ENCODE measurements around the gene DTX4.

Gene DTX4

GRCh38 chr11:59173080-59173963, 1.4 kb downstream of the DTX4 start:
- peak; percentile 46 for DNase-seq

DNA sequence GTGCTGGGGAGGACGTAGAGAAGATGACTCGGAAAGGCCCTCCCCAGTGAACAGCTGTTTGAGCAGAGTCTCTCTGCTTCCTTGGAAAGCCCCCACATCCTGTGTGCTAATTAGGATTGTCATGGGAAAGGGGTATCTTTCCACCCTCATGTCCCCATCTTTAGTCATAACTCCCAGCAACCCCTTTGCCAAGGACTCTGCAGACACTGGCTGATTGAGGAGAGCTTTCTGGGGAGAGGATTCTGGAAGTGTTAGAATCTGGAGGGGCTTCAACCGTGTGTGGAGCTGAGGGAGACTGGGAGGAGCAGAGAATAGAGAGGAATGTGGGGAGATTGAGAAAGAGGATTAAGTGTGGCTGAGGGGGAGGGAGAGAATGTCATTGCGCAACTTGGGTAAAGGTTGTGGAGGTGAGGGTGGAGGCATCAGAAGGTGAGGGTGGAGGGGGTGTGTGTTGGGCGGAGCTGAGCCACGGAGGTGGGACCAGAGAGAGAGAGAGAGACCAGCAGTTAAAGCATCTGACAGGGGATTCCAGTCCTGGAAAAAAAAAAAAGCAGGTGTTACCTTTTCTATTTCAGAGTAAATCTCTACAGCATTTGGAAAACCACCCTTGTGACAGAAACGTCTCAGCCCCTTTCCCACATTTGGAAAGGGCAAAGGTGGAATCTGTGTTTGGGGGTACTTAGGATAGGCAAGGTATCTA, 2.2 kb downstream of the DTX4 start:
- peak; percentile 46 for DNase-seq

DNA sequence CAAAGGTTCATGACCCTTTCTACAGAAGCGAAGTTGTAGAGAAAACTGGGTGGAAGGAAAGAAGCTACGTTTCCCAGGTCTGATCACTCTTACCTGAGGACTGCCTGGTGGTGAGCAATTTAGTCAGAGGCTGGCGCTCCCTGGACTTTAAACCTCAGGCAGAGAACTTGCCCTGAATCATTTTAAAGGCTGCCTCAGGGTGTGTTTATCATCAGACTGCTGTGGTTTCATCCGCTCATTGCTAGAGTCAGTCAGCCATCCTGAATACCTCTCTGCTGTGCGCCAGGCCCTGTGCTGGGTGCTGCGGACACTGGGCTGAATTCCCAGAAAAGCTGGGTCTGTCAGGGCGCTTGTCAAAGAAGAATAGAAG, 2.7 kb downstream of the DTX4 start:
- DNase-seq: peak; percentile 29

DNA sequence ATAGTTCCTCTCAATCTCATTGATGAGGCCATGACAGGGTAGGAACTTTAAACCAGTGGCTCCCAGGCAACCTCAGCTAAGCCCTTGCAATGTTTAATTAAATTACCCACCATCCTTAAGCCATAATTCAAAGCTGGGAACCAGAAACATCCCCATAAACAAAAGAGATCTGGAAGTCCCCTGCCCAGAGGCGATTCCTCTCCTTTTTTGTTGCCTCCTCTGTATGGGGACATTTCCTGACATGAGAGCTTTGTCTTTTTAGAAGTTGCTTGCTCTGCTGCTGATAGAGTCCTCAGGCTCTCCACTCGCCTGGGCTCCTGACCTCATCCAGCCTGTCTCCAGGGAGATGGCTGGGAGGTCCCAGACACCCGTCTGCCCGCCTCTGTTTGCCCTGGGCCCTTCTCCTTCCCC, 3.2 kb downstream of the DTX4 start:
- no peak for DNase-seq

GRCh38 chr11:59176330-59176729, 4.4 kb downstream of the DTX4 start:
- no peak for DNase-seq

DNA sequence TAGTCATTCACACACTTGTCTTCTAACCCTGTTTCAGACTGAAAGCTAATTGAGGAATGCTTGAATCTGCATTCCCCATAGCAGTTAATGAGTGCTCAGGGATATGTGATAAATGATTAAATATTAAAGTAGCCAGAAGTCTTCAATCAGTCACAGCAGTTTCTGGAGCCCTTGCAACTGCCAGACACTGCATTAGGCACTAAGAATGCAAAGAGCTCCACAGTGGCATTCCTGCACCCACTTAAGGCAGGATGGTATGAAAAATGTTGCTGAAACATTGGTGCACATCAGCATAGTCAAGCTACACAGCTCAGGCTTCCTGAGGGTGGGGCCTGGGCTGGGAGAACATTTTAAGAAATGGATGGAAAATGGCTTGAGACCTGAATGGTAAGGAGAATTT, 6.5 kb downstream of the DTX4 start:
- no peak for DNase-seq

- no peak for DNase-seq
Measured at GRCh38 chr11:59179121-59179520, 7.2 kb downstream of the DTX4 start.

DNA sequence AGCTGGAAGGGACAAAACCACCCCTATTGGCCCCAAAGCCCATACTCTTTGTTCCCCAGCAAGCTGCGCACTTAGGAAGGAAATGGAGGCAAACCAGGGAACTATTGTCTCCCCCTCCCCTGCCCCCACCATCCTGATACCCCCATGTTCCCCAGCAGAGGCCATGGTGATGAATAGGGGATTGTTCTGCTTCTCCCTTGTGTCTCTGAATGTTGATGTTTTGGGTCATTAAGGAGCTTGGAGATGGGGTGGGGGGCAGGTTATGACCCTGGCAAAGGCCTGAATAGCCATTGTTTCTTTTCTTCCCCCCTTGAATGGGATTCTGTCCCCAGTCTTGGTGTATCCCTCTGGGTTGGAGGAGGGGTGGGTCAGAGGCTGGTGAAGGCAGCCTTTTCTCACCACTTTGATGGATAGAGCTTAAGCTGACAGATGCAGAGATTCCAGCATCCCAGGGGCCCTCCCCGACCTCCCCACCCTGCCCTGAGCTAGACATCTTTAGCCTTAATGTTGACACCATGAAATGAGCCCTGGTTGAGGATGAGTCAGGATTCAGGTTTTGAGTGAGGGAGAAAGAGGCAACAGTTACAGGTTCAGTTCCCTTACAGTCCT, 8.3 kb downstream of the DTX4 start:
- no peak for DNase-seq

DNA sequence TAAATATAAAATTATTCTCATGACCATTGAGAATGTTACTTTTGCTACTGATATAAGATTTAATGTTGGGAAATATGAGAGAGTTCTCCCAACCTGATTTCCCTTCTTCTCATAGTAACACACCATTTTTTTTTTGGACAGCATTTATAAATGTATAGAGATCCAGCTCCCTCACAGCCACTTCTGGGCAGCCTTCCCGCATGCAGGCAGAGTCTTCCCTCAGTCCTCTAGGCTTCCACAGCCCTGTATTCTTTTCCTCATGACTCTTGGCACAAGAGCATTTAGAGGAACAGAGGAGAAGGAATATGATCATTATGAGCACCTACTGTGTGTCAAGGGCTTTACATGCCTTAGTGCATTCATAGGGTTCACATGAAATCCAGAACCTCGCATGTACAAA, 9.0 kb downstream of the DTX4 start:
- DNase-seq: no peak

DNA sequence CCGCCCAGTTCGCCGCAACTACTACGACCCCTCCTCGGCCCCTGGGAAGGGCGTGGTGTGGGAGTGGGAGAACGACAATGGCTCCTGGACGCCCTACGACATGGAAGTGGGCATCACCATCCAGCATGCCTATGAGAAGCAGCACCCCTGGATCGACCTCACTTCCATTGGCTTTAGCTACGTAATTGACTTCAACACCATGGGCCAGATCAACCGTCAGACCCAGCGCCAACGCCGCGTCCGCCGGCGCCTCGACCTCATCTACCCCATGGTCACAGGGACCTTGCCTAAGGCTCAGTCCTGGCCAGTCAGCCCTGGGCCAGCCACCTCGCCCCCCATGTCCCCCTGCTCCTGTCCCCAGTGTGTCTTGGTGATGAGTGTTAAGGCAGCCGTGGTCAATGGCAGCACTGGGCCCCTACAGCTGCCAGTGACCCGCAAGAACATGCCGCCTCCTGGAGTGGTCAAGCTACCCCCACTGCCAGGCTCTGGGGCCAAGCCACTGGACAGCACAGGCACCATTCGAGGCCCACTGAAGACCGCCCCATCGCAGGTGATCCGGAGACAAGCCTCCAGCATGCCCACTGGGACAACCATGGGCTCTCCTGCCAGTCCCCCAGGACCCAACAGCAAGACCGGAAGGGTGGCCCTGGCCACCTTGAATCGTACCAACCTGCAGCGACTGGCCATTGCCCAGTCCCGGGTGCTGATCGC, 10.0 kb downstream of the DTX4 start:
- DNase-seq: no peak

DNA sequence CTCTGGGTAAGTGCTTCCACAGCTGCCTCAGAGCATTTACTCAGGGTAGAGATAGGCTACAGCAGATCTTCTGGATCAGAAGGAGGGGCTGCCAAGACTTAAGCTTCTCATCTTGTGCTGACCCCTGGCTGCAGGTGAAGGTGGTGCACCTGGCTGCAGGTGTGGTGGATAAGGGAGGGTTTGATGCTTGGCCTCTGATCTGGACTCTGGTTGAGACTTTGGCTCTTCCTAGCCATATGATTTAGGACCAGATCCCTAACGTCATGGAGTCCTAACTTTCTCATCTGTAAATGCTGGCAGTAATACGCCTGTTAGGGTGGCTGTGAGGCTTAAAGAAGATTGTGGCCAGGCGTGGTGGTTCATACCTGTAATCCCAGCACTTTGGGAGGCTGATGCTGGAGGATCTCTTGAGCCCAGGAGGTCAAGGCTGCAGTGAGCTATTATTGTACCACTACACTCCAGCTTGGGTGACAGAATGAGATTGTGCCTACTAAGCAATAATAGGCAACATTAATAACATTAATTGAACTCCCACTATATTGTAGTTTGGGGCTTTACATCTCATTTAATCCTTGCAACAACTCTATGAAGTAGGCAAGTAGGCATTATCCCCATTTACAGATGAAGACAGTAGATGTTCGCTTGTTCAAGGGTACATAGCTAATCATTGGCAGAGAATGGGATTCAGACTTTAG, 10.7 kb downstream of the DTX4 start:
- DNase-seq: no peak

DNA sequence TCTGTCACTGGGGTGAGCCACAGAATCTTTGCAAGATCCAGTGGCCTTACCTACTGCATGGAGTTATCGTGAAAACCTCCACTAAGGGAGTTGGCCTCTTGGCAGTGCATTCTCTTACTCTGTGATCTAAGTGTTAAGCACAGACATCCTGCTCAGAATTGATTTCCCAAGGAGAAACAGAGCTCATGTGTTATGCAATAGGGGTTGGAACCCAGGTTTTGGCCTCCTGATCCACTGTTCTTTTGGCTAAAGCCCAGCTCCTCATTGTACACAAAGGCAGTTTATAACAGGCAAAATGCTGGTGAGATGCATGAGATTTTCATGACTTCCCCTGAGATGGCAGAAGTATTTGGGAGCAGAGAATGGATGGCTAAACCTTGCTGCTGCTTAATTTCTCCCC, 11.8 kb downstream of the DTX4 start:
- DNase-seq: no peak

DNA sequence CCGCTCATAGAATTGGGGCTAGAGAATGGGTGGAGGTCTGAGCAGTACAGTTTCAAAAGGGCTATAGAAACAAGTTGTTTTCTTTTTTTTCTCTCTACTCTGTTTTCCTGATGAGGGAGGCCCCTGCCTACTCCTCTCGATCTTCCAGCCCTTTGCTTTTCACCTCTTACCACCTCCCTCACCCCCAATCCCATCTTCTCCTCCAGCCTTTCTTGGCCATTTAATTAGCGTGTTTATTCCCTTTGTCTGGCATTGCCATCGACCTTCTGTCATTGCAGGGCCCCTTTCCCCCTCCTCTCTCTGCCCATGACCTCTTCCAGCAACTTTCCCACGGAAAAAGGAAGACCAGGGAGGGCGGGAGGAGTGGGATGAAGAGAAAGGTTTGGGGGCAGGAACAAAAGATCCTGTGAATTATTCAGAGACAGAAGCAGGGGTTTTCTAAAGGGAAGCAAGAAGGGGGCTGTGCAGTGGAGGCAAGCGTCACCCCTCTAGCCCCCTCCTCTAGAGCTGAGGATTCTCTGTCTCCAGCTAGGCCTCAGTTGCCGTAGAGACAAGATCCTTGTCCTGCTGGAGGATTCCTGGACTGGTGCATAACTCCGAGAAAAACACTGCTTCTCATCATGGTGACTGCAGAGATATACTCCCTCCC, 12.9 kb downstream of the DTX4 start:
- DNase-seq: no peak

- no peak for DNase-seq
Measured at GRCh38 chr11:59185386-59185945, 13.5 kb downstream of the DTX4 start.

- no peak for DNase-seq
Measured at GRCh38 chr11:59186130-59186594, 14.2 kb downstream of the DTX4 start.

DNA sequence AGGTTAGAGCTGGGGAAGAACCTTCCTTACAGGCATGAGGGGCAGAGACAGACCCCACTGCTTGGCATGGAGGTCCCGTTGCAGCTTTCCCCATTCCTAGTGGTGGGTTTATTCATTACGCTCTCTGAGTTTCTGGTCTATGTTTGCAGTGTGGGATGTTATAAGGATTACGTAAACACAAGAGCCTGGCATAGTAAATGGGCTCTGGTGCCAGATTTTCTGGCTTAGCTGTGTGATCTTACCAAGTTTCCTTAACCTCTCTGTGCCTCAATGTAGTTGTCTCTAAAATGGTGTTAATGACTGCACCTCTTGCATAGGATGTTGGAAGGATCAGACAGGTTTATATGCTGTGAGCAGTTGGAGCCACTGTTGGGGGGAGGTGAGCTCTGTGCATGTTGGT, 15.1 kb downstream of the DTX4 start:
- DNase-seq: no peak

GRCh38 chr11:59187587-59187986, 15.7 kb downstream of the DTX4 start:
- peak; percentile 28 for DNase-seq

DNA sequence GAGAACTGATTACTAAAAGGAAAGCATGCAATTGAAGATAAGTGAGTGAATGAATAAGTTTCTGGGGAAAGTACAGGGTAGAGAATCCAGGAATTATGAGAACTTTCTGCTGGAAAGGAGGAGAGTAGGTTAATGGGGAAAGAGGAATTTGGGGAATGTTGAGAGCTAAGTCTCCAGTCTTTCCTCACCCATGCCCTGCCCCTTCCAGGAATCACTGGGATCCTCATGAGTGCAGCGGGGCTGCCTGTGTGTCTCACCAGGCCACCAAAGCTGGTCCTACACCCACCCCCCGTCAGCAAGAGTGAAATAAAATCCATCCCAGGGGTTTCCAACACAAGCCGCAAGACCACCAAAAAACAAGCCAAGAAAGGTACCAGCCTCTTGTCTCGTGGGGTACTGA, 17.0 kb downstream of the DTX4 start:
- DNase-seq: peak; percentile 44

- DNase-seq: no peak
Measured at GRCh38 chr11:59189986-59190385, 18.1 kb downstream of the DTX4 start.

DNA sequence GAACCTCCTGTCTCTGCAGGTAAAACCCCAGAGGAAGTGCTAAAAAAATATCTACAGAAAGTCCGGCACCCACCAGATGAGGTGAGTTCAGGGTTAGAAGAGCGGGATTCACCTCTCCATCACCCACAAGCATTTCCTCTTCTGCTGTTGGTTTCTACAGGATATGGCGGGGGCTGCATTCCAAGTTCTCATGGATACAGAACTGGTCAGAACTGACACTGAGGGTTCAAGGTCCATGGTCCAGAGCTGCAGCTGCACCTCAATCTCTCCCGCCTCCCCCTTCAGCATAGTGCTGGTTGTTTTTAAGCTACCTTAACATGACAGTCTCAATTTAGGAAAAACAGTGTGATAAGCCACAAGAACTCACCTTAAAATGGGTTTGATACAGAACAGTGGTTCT, 19.2 kb downstream of the DTX4 start:
- no peak for DNase-seq

GRCh38 chr11:59191890-59192289, 20.0 kb downstream of the DTX4 start:
- DNase-seq: no peak

All from fibroblast of skin of abdomen (primary cell).